Adipocyte (in vitro differentiated cells): ENCODE results near the gene AAGAB.
"Not testable (repeated sequence)": the region's sequence is repeated elsewhere in the genome, so short reads cannot be mapped to it uniquely, and the experiment has no call there.

ENCODE experiments used
- DNase-seq: peaks from one replicate; pipeline ENCODE4 v3.0.0-alpha.2; 2015; ENCODE audit warnings: low read depth
- H3K27me3 ChIP-seq: replicated peaks from 2 replicates; pipeline ENCODE4 v1.7.0; 2013; ENCODE audit warnings: mild to moderate bottlenecking, low read length, moderate library complexity; ENCODE audit not compliant: control insufficient read depth, insufficient read depth
- H3K36me3 ChIP-seq: 2 replicates; pipeline ENCODE4 v1.7.0; 2013; ENCODE audit warnings: low read length, mild to moderate bottlenecking, moderate library complexity; ENCODE audit not compliant: control insufficient read depth, insufficient read depth, severe bottlenecking
- H3K4me1 ChIP-seq: 2 replicates; pipeline ENCODE4 v1.7.0; 2013; ENCODE audit warnings: mild to moderate bottlenecking, low read length, moderate library complexity; ENCODE audit not compliant: control insufficient read depth, insufficient read depth
- H3K4me3 ChIP-seq: 2 replicates; pipeline ENCODE4 v1.7.0; 2013; ENCODE audit warnings: mild to moderate bottlenecking, low read length, moderate library complexity
- H3K9ac ChIP-seq: 2 replicates; pipeline ENCODE4 v1.7.0; 2013; ENCODE audit warnings: mild to moderate bottlenecking, low read length, moderate library complexity
- H3K9me3 ChIP-seq: 2 replicates; pipeline ENCODE4 v1.7.0; 2013; ENCODE audit warnings: mild to moderate bottlenecking, low read length, moderate library complexity; ENCODE audit not compliant: control insufficient read depth

Gene AAGAB, protein sequence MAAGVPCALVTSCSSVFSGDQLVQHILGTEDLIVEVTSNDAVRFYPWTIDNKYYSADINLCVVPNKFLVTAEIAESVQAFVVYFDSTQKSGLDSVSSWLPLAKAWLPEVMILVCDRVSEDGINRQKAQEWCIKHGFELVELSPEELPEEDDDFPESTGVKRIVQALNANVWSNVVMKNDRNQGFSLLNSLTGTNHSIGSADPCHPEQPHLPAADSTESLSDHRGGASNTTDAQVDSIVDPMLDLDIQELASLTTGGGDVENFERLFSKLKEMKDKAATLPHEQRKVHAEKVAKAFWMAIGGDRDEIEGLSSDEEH

DNA sequence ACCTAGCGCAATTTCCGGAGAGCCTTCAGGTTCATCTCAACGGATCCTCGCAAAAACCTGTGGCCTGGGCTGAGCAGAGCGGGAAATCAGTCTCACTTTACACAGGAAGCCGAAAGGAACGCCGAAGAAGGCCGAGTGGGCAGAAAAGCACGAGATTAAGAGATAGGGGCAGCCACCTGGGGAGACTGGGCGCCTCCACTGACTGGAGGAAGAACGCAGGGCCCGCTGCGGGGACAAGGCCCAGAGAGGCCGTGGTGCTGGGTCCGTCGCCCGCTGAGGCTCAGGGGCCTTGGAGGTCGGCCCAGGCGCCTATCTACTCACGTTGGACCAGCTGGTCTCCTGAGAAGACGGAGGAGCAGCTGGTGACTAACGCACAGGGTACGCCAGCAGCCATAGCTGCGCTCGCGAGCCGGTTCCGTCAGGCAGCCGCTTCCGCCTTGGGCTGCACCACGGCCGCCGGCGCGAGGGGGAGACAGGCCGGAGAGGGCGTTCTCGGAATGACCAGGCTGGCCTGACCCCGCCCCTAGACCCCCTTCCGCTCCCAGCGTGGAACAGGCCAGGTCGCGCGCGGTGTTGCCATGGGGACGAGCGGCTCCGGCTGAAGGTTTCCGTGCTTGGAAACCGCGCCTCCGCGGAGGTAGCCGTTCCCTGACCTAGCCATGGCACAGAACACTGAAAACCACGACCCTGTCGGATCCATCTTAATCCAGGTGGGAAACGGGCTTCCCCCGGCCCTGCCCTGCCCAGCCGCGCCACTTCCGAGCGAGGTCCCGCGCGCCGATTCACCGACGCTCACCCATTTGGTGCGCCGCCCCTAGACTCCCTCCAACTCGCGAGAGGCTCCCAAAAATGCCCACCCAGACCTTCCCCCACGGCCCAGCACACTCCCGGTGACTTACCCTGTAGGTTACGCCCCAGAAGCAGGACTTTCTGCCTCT, at the start of gene AAGAB, which contains the start of gene IQCH:
AAGAB (minus strand) TSS at position 424 of the 938 bp plus-strand sequence; CDS start at position 394, 30 bp downstream.
IQCH (plus strand) TSS at position 549 of the 938 bp plus-strand sequence; CDS start at position 660, 111 bp downstream.
- Histone ChIP-seq H3K27me3 (no peaks in the 10 kb centered on the region), H3K4me3 (peak within 1 kb of the TSS; percentile 93), H3K9ac (peak within 1 kb of the TSS; percentile 90), H3K9me3 (no peaks in the 10 kb centered on the region), H3K36me3 (no peaks in the 10 kb centered on the region), H3K4me1 (peaks cover 8% of the 10 kb centered on the region)
- peak; percentile 98 for DNase-seq

DNA sequence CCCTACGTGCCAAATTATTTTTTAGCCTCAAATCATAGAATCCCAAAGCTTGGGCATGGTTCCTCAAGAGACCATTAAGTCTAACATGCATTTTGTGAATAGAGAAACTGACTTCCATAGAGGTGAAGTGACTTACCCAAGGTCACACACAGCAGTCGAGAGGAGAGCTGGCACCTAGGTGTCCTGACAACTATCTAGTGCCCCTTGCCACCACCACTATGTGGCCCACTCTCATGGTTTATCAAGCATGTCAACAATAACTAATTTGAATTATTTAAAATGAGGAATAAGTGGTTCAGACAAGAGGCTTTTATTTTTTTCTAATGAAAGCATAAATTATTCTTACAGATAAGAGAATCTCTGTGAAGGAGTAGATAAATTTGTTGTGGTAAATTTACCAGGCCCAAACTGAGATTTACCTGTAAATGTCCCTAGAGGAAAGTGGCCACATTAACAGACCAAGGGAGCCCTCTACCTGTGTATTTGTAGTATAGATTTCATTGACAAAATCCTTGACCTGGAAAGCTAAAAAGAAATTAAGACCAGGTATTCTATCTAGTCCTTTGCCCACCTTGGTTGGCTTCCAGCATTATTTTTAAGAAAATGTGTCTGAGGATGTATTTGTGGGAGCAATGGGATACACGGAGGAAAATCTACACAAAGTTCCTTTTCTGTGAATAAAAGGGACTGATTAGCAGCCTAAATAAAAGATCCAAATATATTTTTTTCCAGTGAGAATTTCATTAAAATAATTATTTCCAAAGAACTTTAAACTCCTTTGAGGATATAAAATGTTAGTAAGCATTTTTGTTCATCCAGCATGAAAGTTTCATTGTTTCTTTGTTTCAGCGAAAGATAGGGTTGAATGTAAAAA, 49.3 kb upstream of the AAGAB start:
- Histone ChIP-seq H3K4me1 (peaks cover 15% of the 10 kb centered on the region), H3K4me3 (no peak overlapping the region), H3K9ac (no peak overlapping the region), H3K27me3 (no peaks in the 10 kb centered on the region), H3K9me3 (no peaks in the 10 kb centered on the region), H3K36me3 (no peaks in the 10 kb centered on the region)
- DNase-seq = peak; percentile 41

DNA sequence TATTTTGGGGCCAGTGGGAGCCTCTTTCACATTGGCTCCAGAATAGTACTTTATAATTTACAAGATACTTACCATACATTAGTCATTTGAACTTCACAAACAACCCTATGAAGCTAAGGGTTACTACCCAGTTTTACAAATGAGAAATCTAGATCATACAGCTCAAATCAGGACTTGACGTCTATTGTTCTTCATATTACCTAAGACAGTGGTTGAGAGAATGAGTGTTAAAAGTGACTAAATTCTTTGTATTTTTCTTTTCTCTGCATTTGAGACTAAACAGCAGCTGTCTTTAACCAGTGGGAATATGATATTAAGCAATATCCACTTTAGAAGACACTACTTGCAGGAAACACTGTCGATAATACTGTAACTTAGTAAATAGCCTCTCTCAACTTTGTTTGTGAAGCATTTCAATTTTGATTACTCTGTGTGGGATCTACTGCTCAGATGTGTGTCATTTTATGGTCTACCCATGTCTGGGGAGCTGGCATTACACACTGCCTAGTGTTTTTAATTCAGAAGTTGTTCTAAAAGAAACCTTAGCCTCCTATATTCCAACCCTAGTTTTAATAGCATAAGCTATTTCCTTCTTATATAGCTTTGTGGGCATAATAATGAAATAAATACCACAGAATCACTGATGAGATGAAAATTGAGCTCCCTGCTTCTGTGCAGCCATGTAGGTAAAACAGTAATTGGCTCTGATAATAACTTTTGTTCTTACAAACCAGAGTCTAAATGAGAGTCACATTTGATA, 46.0 kb upstream of the AAGAB start:
- Histone ChIP-seq H3K27me3 (no peaks in the 10 kb centered on the region), H3K4me3 (no peak overlapping the region), H3K9me3 (no peaks in the 10 kb centered on the region), H3K36me3 (no peaks in the 10 kb centered on the region), H3K9ac (no peak overlapping the region), H3K4me1 (peaks cover 10% of the 10 kb centered on the region)
- DNase-seq = no peak

DNA sequence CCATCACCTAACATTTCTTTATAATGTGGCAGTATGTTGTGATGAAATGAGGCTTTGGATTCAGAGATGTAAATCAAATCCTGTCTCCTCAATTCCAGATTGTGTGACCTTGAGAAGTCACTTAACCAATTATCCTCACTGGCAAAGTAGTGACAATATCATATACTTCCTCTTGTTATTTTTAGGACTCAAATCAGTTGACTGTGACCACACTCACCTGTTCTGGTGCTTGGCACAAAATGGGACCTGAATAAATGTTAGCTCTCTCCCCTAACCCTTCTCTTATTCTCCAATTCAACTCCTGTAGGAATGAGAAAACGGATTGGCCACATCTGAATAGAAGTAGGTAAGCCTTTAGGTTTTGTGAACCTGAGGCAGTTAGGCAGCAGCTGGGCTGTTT, 42.2 kb upstream of the AAGAB start:
- no peaks in the 10 kb centered on the region for H3K9me3 ChIP-seq
- H3K9ac ChIP-seq = no peak overlapping the region
- H3K36me3 ChIP-seq = no peaks in the 10 kb centered on the region
- peaks cover 10% of the 10 kb centered on the region for H3K4me1 ChIP-seq
- H3K27me3 ChIP-seq = no peaks in the 10 kb centered on the region
- H3K4me3 ChIP-seq = no peak overlapping the region
- no peak for DNase-seq

DNA sequence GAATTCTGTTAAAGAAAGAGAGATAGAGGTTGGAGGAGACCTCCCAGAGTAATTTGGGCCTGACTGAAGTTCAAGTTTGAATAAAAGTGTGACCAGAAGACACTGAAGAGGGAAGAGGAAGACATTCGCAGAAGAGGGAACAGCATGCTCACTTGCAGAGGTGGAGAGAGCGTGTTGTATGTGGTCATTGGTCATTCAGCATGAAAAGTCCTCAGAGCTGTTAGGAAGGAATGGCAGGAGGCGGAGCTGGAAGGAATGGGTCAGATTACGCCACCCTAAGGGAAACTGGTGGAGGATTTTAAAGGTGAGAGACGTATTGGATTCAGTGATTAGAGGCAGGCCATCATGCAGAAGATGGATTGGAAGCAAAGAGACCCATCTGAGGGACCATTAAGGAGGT, 41.7 kb upstream of the AAGAB start:
- no peak overlapping the region for H3K4me3 ChIP-seq
- no peaks in the 10 kb centered on the region for H3K9me3 ChIP-seq
- H3K4me1 ChIP-seq = peaks cover 10% of the 10 kb centered on the region
- H3K27me3 ChIP-seq = no peaks in the 10 kb centered on the region
- no peaks in the 10 kb centered on the region for H3K36me3 ChIP-seq
- no peak for DNase-seq
- H3K9ac ChIP-seq = no peak overlapping the region

DNA sequence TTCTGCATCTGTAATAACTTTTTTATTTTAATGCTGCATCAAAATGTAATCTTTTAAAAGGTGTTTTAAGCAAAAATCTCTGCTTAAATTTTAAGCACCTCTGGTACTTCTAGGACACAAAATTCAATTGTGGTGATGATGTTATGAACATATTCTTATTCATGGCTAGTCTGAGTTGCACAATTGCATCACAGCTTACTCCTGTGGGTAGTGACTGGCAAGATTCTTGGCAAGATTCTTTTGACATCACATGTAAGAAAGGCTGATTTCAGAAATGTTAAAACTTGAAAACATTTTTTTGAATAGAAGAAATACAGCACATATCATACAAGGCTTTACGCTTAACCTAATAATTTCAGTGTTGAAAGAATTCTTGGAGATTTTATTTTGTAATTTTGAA, 35.9 kb upstream of the AAGAB start:
- H3K4me3 ChIP-seq = no peak overlapping the region
- H3K36me3 ChIP-seq = no peaks in the 10 kb centered on the region
- peak; percentile 39 for DNase-seq
- peaks cover 14% of the 10 kb centered on the region for H3K9me3 ChIP-seq
- H3K27me3 ChIP-seq = no peaks in the 10 kb centered on the region
- H3K9ac ChIP-seq = no peak overlapping the region
- peaks cover 4% of the 10 kb centered on the region for H3K4me1 ChIP-seq

DNA sequence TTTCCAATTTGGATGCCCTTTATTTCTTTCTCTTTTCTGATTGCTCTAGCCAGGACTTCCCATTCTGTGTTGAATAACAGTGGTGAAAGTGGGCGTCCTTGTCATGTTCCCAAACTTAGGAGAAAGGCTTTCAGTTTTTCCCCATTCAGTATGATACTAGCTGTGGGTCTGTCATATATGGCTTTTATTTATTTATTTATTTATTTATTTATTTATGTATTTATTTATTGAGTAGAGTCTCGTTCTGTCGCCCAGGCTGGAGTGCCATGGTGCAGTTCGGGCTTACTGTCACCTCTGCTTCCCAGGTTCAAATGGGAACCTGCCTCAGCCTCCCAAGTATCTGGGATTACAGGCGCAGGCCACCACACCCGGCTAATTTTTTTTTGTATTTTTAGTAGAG, 31.9 kb upstream of the AAGAB start:
- H3K4me1 ChIP-seq, H3K9ac ChIP-seq, DNase-seq, H3K36me3 ChIP-seq, H3K27me3 ChIP-seq, H3K4me3 ChIP-seq: not testable (repeated sequence)
- H3K9me3 ChIP-seq = peaks cover 15% of the 10 kb centered on the region

DNA sequence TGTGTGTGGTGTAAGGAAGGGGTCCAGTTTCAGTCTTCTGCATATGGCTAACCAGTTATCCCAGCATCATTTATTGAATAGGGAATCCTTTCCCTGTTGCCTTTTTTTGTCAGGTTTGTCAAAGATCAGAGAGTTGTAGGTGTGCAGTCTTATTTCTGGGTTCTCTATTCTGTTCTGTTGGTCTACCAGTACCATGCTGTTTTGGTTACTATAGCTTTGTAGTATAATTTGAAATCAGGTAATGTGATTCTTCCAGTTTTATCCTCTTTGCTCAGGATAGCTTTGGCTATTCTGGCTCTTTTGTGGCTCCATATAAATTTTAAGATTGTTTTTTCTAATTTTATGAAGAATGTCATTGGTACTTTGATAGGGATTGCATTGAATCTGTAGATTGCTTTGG, 31.2 kb upstream of the AAGAB start:
- H3K9me3 ChIP-seq = peaks cover 15% of the 10 kb centered on the region
- not testable (repeated sequence) for H3K4me1 ChIP-seq, H3K4me3 ChIP-seq, H3K27me3 ChIP-seq, H3K9ac ChIP-seq, DNase-seq, H3K36me3 ChIP-seq

DNA sequence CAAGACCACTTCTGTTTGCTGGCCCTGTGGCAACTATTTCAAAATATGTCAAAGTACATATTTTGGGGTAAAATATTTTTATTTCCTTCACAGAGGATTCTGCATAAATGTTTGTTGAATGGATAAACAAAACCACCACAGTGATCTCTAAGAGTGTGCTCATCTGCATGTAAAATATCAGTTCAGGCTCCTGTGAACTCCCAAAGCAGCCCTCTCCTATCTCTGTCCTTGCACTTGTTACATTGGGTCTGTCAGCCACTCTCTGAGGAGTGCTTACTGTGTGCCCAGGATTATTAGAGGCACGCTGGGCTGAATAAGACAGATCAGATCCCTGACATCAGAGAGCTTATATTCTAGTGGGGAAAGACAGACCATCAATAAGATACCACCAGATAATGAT, 27.3 kb upstream of the AAGAB start:
- Histone ChIP-seq H3K4me3 (no peak overlapping the region), H3K36me3 (no peaks in the 10 kb centered on the region), H3K4me1 (peaks cover 4% of the 10 kb centered on the region), H3K9me3 (peaks cover 8% of the 10 kb centered on the region), H3K27me3 (no peaks in the 10 kb centered on the region), H3K9ac (no peak overlapping the region)
- no peak for DNase-seq

DNA sequence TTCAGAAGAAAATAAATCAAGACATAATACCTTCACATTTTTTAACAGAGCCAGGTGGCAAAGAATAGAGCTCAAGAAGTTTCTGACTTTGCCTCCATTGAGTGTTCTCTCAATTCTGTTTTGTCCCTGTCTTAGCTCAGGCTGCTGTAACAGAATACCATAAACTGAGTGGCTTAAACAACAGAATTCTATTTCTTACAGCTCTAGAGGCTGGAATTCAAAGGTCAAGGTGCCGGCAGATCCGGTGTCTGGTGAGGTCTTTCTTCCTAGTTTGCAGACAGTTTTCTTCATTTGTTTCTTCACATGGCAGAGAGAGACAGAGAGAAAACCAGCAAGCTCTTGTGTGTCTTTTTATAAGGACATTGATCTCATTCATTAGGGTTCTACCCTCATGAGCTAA, 25.8 kb upstream of the AAGAB start:
- no peak for DNase-seq
- Histone ChIP-seq H3K9ac (no peak overlapping the region), H3K27me3 (no peaks in the 10 kb centered on the region), H3K9me3 (no peaks in the 10 kb centered on the region), H3K4me3 (no peak overlapping the region), H3K4me1 (peaks cover 4% of the 10 kb centered on the region), H3K36me3 (no peaks in the 10 kb centered on the region)
